Measurements from ENCODE around the gene SPNS2. TPM values are rescaled to one million over a fixed set of nuclear protein-coding genes. Genes with fewer than 3 reads are reported as not detected.

Gene SPNS2
- total RNA-seq, 2 experiments from 2014 or later: 0.15 to 0.60 TPM

DNA sequence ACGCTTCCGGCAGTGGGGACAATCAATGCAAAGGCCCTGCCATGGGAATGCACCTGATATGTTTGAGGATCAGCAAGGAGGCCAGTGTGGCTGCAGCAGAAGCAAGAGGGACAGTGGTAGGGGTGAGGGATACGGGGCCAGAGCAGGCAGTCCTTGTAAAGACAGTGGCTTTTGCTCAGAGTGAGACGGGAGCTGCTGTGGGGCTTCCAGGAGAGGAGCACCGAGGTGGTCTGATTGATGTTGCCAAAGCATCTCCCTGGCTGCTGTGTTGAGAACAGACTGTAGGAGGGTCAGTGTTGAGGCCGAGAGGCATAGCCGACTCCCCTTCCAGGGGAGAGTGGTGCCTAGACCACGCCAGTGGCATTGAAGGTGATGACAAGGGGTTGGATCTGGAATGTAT is 11.4 kb upstream of the SPNS2 start:
- Mint-ChIP-seq H3K4me3 (no peak overlapping the region), H3K4me1 (peaks cover 34% of the 10 kb centered on the region), H3K36me3 (ENCODE audit: low read depth) (peaks cover 5% of the 10 kb centered on the region), H3K9me3 (no peaks in the 10 kb centered on the region), H3K27ac (no peak overlapping the region), H3K27me3 (no peaks in the 10 kb centered on the region)
- POLR2A ChIA-PET: interaction anchor here (1.3 kb wide), 1 partner anchor 50 kb away, joined by 6 read pairs; no protein-coding TSS in a partner anchor
- DNase-seq: no peak
- CTCF ChIA-PET: no interaction called here

DNA sequence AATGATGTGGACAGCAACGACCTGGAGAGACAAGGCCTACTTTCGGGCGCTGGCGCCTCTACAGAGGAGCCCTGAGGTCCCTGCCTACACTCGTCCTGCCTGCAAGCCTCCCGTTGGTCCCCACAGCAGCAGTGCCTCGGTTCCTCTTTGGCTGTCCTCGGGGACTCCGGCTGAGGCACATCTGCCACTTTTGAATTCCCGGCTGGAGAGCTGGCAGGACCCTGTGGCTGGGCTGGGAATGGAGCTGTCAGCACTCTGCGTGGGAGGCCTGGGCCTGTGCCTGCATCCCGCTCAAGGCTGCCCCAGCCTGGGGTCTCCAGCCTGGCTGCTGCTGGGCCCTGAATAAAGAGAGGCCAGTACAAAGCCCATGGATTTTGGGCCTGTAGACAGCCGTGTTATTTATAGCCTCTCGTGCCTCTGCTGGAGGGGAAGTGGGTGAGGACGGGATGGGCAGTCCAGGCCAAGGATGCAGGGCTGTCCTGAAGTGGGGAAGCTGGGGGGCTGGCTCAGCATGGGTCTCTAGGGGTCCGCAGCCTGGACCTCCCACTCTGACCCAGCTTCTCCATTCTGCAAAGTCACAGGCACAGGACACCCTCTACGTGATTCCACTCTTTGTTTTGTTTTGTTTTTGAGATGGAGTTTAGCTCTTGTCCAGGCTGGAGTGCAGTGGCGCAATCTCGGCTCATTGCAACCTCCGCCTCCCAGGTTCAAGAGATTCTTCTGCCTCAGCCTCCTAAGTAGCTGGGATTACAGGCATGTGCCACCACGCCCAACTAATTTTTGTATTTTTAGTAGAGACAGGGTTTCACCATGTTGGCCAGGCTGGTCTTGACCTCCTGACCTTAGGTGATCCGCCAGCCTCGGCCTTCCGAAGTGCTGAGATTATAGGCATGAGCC is 10.6 kb upstream of the SPNS2 start:
- no peaks in the 10 kb centered on the region for H3K9me3 Mint-ChIP-seq
- H3K27ac Mint-ChIP-seq: no peak overlapping the region
- ChIA-PET POLR2A (no interaction called here), CTCF (no interaction called here)
- peaks cover 35% of the 10 kb centered on the region for H3K4me1 Mint-ChIP-seq
- H3K27me3 Mint-ChIP-seq: peaks cover 6% of the 10 kb centered on the region
- no peak for DNase-seq
- H3K4me3 Mint-ChIP-seq: no peak overlapping the region
- peaks cover 5% of the 10 kb centered on the region for H3K36me3 Mint-ChIP-seq (ENCODE audit: low read depth)

DNA sequence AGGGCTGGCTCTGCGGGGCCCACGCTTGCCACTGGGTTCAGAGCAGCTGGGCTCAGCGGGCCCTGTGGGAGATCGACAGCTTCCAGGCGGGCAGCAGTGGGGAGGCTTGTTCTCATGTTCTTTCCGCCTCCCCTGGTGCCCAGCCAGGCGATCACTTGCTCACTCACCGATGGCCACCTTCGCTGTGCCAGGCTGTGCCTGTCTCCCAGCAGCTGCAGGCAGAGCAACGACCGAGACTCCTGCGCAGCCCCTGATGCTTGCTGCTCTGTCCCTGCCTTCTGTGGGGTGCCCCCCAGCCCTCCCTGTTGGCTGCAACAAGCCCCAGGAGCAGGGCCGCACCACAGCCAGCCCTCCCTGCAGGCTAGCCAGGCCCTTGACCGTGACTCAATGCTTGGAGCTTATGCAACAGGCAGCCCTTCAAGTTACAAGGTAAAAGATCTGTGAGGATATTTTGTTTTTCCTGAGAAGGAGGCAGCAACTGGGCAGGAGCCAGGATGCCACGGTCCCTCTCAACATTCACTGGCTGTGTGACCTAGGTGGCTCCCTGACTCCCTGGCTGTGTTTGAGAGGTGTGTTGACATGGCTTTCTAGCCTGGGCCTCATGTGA is 9.6 kb upstream of the SPNS2 start:
- CTCF ChIA-PET: no interaction called here

DNA sequence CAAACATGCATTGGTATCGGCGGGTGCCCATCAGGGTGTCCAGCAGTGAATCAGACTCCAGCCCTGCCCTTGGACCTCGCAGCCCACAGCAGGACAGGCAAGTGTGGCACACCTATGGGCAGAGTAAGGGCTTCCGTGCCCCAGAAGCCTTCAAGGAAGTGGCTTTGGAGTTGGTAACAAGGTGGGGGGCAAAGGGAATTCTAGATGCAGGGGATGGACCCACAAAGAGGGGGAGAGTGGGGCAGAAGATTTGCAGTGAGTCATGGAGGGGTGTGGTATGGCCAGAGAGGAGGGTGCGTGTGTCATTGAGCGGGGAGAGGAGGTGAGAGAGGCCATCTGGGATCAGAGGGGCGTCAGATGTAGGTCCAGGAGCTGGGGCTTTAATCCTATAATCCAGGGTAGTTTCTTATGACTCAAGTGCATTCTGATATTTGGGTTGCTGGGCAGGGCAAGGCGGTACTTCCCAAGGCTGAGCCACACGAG is 8.5 kb upstream of the SPNS2 start:
- Mint-ChIP-seq H3K27ac (no peak overlapping the region), H3K36me3 (ENCODE audit: low read depth) (peaks cover 5% of the 10 kb centered on the region), H3K4me3 (no peak overlapping the region), H3K27me3 (peaks cover 15% of the 10 kb centered on the region), H3K4me1 (peaks cover 30% of the 10 kb centered on the region), H3K9me3 (no peaks in the 10 kb centered on the region)
- POLR2A ChIA-PET: no interaction called here
- CTCF ChIA-PET: no interaction called here
- no peak for DNase-seq

More for the DNA sequence above, 9.6 kb upstream of the SPNS2 start:
- peaks cover 5% of the 10 kb centered on the region for H3K36me3 Mint-ChIP-seq (ENCODE audit: low read depth)
- H3K27ac Mint-ChIP-seq: no peak overlapping the region
- H3K4me1 Mint-ChIP-seq: peaks cover 35% of the 10 kb centered on the region
- H3K27me3 Mint-ChIP-seq: peaks cover 10% of the 10 kb centered on the region
- POLR2A ChIA-PET: no interaction called here
- DNase-seq: no peak
- H3K9me3 Mint-ChIP-seq: no peaks in the 10 kb centered on the region
- no peak overlapping the region for H3K4me3 Mint-ChIP-seq

DNA sequence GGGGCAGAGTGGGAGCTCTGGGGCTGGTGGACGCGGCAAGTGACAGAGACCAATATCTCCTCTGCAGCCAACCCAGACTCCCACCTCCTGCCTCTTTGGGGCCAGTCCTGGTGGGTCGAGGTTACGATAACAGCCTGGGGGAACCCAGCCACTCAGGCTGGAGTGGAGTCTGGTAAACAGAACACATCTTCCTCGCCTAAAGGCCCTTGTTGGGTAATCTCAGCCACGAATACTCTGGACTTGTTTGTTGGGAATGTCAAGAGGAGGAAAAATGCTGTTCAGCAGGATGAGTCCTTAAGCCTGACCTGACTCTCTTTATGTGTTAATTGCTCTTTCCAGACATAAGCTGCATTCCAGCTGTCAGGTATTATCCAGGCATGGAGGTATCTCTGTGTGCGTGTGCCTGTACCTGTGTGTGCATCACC is 8.0 kb upstream of the SPNS2 start:
- Mint-ChIP-seq H3K9me3 (no peaks in the 10 kb centered on the region), H3K4me1 (peaks cover 27% of the 10 kb centered on the region), H3K27me3 (peaks cover 15% of the 10 kb centered on the region), H3K27ac (no peak overlapping the region), H3K36me3 (ENCODE audit: low read depth) (peaks cover 5% of the 10 kb centered on the region), H3K4me3 (no peak overlapping the region)
- ChIA-PET POLR2A (interaction anchor here (2.3 kb wide), 1 partner anchor 10 kb away, joined by 5 read pairs; no protein-coding TSS in a partner anchor), CTCF (no interaction called here)
- DNase-seq: no peak

DNA sequence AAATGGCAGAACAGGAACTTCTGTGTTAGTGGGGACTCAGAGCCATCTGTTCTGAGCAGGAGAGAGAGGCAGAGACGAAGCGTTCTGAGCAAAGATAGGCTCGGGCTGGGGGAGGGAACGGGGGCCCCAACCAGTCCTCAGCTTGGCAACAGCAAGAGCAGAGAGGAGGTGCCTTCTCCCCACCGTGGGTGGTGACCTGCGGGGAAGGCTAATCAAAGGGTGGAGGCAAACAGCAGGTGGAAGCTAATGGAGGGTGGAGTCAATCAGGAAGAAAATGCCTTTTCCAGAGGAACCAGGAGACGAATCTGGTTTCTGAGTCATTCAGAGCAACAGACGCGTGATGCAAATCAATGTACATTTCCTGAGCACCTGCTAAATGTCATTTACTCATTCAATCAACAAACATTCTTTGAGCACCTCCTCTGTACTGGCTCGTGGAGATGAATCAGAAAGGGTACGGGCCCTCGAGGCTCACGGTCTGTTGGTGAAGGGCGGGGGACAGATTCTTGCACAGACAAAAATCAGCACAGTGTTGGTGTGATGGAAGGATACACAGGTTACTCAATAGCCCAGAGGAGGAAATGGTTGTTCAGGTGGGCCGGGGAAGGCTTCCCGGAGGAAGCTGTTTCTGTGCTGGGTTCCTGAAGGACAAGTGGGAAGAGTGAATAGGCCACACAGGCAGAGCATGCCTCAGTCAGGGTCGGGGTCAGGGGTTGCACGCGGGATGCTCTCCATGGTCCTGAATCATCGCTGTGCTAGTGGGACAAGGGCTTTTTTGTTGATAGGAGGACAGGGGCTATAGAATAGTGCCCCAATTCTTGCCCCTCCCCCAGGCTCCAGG is 5.7 kb upstream of the SPNS2 start:
- peaks cover 13% of the 10 kb centered on the region for H3K4me1 Mint-ChIP-seq
- DNase-seq: peak; percentile 46
- no peaks in the 10 kb centered on the region for H3K36me3 Mint-ChIP-seq (ENCODE audit: low read depth)
- H3K9me3 Mint-ChIP-seq: no peaks in the 10 kb centered on the region
- CTCF ChIA-PET: no interaction called here
- no peak overlapping the region for H3K27ac Mint-ChIP-seq
- no peak overlapping the region for H3K4me3 Mint-ChIP-seq
- H3K27me3 Mint-ChIP-seq: peaks cover 36% of the 10 kb centered on the region
- POLR2A ChIA-PET: interaction anchor here (2.3 kb wide), 1 partner anchor 12 kb away, joined by 5 read pairs; no protein-coding TSS in a partner anchor

DNA sequence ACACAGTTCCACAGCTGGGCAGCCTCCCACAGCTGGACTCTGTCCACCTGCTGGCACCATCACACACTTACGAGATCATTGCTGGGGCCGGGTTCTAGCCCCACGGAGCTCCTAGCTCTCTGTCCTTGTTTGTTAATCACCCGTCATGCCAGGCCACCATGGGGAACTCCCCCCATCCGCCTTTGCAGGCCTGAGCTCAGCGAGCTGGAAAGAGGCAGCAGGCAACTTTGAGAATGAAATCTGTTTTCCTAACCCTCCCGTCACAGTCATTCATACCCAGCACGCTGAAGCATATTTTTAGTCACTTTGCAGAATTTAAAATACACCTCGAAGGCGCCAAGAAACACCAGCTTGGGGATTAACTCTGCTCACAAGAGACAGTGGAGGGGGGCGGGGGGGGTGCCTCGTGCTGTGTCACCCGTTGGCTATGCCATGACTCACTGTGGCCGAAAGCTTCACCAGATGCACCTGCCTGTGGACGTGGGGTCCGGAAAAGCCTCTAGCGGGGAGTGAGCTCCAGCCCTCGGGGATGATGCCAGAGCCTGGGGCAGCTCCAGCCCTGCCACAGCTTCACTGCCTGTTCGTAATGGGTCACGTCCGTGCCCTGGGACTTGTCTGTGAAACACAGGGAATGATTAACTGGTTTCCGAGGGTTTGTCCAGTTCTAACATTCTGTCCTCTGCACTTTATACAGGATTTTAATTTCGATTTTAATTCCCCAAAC is 1.4 kb upstream of the SPNS2 start:
- Mint-ChIP-seq H3K27ac (no peak overlapping the region), H3K4me1 (peaks cover 22% of the 10 kb centered on the region), H3K27me3 (peaks cover 67% of the 10 kb centered on the region), H3K9me3 (no peaks in the 10 kb centered on the region), H3K4me3 (no peak overlapping the region), H3K36me3 (ENCODE audit: low read depth) (no peaks in the 10 kb centered on the region)
- ChIA-PET CTCF (no interaction called here), POLR2A (interaction anchor here (0.9 kb wide), 1 partner anchor 16 kb away, joined by 3 read pairs; no protein-coding TSS in a partner anchor)
- DNase-seq: no peak

DNA sequence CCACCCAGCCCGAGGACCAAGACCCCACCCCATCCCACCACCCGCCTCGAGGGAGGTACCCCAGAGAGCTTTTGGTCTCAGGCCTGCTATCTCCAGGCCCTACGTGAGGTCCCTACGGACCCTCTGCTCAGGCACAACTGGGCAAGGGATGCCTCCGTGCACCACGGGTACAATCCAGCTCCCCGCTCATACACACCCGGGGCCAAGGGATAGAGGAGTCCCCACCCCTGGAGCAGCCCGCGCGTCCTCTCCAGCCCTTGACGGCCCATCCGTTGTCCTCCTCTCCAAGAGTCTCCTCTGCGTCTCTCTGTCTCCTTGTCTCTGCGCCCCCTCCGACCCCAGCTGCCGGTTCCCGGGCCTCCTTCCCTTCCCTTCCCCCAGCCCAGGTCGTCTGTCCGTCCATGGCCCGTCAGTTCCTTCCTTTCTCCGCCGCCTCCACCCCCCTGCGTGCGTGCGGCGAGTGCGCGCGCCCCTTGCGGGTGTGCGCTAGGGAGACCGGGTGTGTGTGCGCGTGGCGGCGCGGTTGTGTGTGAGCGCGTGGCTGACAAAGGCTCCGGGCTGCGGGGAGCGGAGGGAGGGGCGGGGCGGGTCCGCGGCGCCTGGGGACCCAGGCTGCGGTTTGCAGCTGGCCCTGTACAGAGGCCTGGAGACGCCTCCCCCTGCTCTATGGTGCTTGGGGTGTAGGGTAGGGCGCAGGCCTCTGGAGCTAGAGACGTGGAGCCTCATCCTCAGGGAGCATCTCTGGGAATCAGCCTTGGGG is 930 bp downstream of the SPNS2 start:
- H3K36me3 Mint-ChIP-seq (ENCODE audit: low read depth): no peaks in the 10 kb centered on the region
- peak overlapping the region; percentile 56 for H3K4me3 Mint-ChIP-seq
- H3K9me3 Mint-ChIP-seq: no peaks in the 10 kb centered on the region
- peaks cover 57% of the 10 kb centered on the region for H3K27me3 Mint-ChIP-seq
- no peak overlapping the region for H3K27ac Mint-ChIP-seq
- POLR2A ChIA-PET: interaction anchor here (0.7 to 1.5 kb wide), 3 partner anchors 14 to 56 kb away, joined by 3 read pairs; no protein-coding TSS in a partner anchor
- peaks cover 21% of the 10 kb centered on the region for H3K4me1 Mint-ChIP-seq
- CTCF ChIA-PET: interaction anchor here (0.6 to 2.3 kb wide), 5 partner anchors 10 to 475 kb away, joined by 3 to 10 read pairs (median 3); no protein-coding TSS in a partner anchor
- DNase-seq: peak; percentile 25

DNA sequence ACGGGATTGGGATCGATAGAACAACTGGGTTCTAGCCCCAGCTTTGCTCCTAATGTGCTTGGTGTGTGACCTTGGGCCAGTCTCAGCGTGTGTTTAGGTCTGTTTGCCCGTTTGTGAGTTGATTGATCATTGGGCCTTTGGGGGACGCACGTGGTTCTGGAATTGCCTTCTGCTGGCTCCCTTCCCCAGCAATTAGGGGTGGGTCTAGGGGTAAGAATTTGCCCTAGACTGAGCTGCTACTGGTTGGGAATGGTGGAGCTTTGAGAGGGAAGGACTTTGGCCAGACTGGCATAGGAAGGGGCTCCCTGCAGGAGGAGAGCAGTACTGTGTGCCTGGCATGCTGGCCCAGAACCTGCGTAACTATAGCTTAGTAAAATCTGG is 1.5 kb downstream of the SPNS2 start:
- no peak overlapping the region for H3K27ac Mint-ChIP-seq
- POLR2A ChIA-PET: interaction anchor here (0.7 to 1.5 kb wide), 3 partner anchors 14 to 56 kb away, joined by 3 read pairs; no protein-coding TSS in a partner anchor
- H3K4me3 Mint-ChIP-seq: no peak overlapping the region
- H3K36me3 Mint-ChIP-seq (ENCODE audit: low read depth): no peaks in the 10 kb centered on the region
- CTCF ChIA-PET: interaction anchor here (0.7 to 2.3 kb wide), 3 partner anchors 9 to 79 kb away, joined by 3 to 10 read pairs (median 3); no protein-coding TSS in a partner anchor
- H3K4me1 Mint-ChIP-seq: peaks cover 27% of the 10 kb centered on the region
- H3K9me3 Mint-ChIP-seq: no peaks in the 10 kb centered on the region
- no peak for DNase-seq
- H3K27me3 Mint-ChIP-seq: peaks cover 57% of the 10 kb centered on the region

DNA sequence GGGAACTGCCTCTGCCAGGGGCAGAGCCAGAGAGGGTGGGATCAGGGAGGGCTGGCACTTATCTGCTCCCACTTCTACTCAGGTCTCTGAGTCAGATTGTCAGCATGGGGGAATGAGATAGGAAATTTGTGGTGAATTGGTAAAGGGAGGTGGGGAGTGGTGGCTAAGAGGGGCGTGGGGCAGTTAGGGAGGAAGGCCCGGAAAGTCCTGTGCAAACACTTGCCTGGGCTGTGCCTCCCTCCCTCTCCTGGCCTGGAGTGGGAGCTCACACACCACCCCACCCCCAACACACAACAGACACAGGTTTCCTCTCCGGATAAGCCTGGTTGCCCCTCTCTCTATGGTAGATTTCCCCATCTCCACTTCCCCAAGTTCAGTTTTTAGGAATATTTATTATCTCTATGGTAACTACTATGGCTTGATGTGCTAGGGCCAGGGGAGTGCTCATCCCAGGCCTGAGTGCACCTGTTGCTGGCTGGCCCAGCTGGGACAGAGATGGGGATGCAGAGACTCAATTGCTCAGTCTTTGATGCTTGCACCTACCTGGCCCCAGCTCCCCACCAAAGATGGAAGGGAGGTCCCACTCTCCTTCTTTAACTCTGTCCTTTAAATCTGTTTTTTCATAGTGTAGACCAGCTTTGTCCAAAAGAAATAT is 2.7 kb downstream of the SPNS2 start:
- DNase-seq: no peak
- no peaks in the 10 kb centered on the region for H3K9me3 Mint-ChIP-seq
- no peaks in the 10 kb centered on the region for H3K36me3 Mint-ChIP-seq (ENCODE audit: low read depth)
- ChIA-PET CTCF (no interaction called here), POLR2A (no interaction called here)
- peaks cover 27% of the 10 kb centered on the region for H3K4me1 Mint-ChIP-seq
- no peak overlapping the region for H3K27ac Mint-ChIP-seq
- H3K27me3 Mint-ChIP-seq: peaks cover 51% of the 10 kb centered on the region
- no peak overlapping the region for H3K4me3 Mint-ChIP-seq

DNA sequence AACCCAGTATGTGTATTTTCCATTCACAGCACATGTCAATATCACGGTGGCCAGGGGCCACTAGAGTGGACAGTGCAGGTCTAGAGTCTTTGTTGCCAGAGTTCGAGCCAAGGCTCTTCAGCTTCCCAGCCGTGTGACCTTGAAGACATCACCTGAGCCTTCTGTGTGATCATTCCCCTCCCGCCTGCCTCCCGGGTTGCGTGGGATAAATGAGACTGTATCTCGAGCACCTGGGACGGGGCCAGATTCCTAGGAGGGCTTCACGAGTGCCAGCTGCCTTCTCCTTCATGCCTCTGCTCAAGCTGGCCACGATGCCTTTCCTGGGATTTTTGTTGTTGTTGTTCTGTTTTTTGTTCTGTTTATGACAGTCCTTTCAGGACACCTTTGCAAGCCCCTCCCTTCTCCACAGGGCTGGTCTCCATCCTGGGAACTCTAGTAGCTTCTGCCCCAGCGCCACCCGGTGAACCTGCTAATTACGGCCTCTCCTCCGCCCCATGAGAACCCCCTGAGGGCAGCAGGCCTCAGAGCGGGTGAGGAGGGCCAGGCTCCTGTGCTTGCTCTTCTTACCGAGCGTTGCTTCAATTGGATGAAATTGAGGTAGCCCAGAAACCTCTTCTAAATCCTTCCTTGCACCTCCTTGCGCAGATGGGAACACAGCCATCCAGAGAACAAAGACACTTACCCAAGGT is 3.9 kb downstream of the SPNS2 start:
- H3K36me3 Mint-ChIP-seq (ENCODE audit: low read depth): no peaks in the 10 kb centered on the region
- POLR2A ChIA-PET: interaction anchor here (1.1 to 1.2 kb wide), 2 partner anchors 11 to 22 kb away, joined by 4 read pairs; no protein-coding TSS in a partner anchor
- H3K9me3 Mint-ChIP-seq: no peaks in the 10 kb centered on the region
- peaks cover 39% of the 10 kb centered on the region for H3K27me3 Mint-ChIP-seq
- H3K4me1 Mint-ChIP-seq: peaks cover 27% of the 10 kb centered on the region
- DNase-seq: no peak
- H3K27ac Mint-ChIP-seq: no peak overlapping the region
- CTCF ChIA-PET: no interaction called here
- no peak overlapping the region for H3K4me3 Mint-ChIP-seq
